Hippocampal formation (tissue), 2 donors: ENCODE measurements around the gene FAM210B.
"Not testable (repeated sequence)": the region's sequence is repeated elsewhere in the genome, so short reads cannot be mapped to it uniquely, and the experiment has no call there.

Experiments
- DNase-seq, 2 donors: peaks; one replicate each; lab custom pipeline; 2025; lab: John Stamatoyannopoulos, UW

Gene FAM210B

GRCh38 chr20:56360908-56361205, 2.1 kb downstream of the FAM210B start:
- DNase-seq = no peak

DNA sequence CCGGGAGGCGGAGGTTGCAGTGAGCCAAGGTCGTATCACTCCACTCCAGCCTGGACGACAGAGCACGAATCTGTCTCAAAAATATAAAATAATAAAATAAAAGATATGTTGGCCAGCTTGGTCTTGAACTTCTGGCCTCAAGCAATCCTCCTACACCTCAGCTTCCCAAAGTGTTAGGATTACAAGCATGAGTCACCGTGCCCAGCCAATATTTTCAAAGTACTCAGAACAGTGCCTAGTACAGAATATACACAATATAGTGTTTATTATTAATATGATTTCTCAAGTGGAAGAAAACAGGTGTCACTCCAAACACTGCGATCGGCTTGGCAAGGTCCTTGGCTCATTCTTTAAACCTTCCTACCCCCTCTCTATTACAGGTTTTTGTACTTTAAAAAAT, 3.1 kb downstream of the FAM210B start:
- DNase-seq = no peak

DNA sequence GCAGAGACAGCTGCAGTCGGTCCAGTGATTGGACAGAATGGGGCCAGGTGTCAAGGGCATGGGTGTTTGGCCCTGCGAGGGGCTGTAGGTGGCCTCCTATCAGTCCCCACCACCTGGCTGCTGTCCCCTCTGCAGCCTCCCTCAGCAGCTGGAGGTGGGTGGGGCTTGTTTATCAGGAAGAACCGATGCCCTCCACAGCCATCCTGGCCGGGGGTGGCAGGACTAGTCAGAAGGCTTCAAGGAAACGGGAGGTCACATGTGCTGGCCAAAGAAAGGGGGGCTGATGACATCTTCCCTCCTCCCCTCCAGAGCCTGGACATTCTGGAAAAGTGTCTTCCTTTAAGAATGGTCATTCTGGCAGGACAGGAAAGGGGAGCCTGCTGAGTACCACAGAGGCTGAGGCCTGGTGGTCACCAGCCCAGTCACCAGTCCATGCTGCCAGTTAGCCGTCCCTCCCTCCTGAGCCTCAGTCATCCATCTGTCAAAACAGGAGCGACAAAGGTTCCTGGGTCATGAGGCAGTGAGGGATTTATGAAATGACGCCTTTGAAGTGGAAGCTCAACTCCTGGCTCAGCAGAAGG, 4.1 kb downstream of the FAM210B start:
- DNase-seq = no peak

DNA sequence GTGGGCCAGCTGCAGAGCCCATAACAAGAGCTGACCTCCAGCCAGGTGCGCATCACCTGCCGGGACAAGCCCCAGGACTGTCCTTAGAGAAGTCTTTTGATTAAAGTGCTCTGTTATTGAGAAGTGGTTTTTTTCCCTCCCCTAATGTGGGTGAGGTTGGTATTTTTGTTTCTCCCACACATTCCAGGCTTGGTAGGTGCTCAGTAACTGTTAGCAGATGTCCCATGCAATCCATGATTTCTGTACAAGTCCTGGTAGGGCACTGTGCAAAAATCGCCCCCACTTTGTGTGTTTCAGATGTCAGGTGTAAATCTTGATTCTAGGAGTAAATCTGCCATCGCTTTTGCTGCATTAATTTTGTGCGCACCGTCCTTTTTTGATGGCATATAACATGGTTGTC, 4.7 kb downstream of the FAM210B start:
- no peak for DNase-seq

- DNase-seq = peak; percentile 16 to 51
Measured at GRCh38 chr20:56368351-56369134, 9.8 kb downstream of the FAM210B start.

DNA sequence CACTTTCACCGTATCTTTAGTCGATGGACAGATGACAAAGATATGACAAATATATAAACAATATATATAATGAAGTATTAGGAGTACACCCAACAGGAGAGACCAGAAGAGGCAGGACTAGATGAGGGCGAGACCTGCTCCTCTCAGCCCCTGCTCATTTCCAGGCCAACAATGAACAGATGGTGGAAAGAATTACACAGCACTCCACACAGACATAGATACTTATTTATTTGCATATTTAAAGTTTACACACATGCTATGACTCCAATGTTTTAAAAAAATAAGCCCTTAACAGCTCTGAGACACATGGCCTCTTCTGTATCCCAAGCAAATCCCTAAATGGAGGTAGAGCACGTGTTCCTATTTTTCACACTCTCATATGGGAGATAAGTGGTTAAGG, 10.4 kb downstream of the FAM210B start:
- DNase-seq = no peak

- no peak for DNase-seq
Measured at GRCh38 chr20:56371977-56372376, 13.2 kb downstream of the FAM210B start.

GRCh38 chr20:56372850-56373249, 14.1 kb downstream of the FAM210B start:
- DNase-seq = no peak

DNA sequence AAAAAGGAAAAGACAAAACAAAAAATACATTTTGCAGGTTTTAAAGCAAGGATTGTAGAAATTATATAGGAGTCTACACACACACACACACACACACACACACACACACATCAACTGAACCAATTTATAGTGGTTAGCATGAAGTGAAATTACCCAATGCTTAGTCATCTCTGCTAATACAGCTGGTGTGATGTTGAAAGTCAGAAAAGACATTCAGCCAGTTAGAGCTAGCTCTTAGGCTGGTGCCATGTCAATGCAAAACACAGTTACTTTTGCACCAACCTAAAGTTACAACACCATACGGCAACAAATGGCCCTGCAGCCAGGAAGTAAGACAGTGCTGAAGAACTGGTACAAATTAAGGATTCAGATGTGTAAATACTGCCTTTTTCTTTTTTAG, 15.2 kb downstream of the FAM210B start:
- DNase-seq = no peak

DNA sequence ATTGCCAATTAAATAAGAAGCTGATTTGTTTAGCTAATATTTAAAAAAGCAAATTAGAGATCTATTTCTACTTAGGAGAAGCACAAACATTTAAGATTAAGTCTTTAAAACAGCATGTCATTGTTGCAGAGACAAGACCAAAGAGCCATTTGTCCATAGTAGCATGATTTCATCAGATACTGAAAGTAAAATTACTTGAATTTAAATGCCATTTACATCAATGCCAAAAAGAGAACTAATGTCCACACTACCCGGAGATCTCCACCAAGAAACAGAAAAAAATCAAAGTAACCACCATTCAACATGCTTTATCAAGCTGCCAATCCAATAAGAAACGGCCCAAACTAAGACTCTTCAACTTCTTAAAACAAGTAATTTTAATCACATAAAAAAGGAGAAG, 17.6 kb downstream of the FAM210B start:
- no peak for DNase-seq

DNA sequence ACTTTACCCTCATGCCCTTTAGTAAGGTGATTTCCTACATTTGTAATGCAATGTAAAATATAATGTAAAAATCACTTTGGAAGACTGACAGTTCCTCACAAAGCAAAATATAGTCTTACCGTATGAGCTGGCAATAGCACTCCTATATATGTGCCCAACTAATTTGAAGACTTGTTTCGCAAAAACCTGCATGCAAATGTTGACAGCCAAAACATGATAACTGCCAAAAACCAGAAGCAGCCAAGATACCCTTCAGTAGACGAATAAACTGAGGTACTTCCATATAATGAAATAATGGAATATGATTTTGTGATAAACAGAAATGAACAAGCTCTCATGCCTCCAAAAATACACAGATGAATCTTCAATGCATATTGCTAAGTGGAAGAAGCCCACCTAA, 19.6 kb downstream of the FAM210B start:
- DNase-seq = no peak

GRCh38 chr20:56380375-56380774, 21.6 kb downstream of the FAM210B start:
- no peak for DNase-seq

DNA sequence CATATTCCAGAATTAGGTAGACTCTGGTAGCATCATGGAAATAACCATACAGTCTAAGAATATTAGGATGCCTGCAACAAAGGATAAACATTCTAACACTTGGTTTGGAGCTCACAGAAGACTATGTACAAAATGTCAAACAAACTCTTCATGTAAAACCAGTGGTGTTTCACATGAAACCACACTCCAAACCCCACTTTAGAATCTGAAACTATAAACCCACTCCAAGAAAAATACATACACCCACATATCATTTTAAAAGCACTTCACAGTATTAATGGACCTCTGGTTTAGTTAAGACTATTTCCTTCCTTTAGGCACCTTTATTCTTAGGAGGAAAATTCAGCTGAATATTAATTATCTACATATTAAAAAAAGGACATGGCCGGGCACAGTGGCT, 22.7 kb downstream of the FAM210B start:
- no peak for DNase-seq

GRCh38 chr20:56382696-56383095, 23.9 kb downstream of the FAM210B start:
- no peak for DNase-seq

GRCh38 chr20:56383334-56383733, 24.6 kb downstream of the FAM210B start:
- no peak for DNase-seq

- DNase-seq = no peak
Measured at GRCh38 chr20:56385130-56385529, 26.4 kb downstream of the FAM210B start.

- DNase-seq = no peak
Measured at GRCh38 chr20:56386219-56386618, 27.4 kb downstream of the FAM210B start.

GRCh38 chr20:56388882-56389281, 30.1 kb downstream of the FAM210B start:
- no peak for DNase-seq

DNA sequence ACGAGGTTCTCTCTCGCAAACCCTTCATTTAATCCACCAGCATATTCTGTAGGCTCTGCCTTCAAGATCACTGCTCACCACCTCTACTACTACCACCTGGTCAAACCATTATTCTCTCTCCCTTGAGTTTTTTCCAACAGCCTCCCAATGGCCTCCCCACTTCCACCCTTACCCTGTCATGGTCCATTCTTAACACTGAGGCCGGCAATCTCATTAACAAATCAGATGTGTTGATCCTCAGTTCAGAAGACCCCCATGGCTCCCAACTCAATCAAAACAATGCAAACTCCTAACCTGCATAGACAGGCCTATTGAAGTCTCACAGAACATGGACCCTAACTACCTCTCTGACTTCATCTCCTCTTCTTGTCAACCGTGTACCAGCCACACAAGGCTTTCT, 31.0 kb downstream of the FAM210B start:
- no peak for DNase-seq

GRCh38 chr20:56390396-56390795, 31.6 kb downstream of the FAM210B start:
- not testable (repeated sequence) for DNase-seq

- DNase-seq = no peak
Measured at GRCh38 chr20:56391037-56391436, 32.3 kb downstream of the FAM210B start.

GRCh38 chr20:56391596-56392131, 32.9 kb downstream of the FAM210B start:
- DNase-seq = no peak

- DNase-seq = peak; percentile 98
Measured at GRCh38 chr20:56392132-56392880, 33.5 kb downstream of the FAM210B start, which contains the start of the genes AURKA and CSTF1. Gene AURKA, minus strand, starts transcription at chr20:56392215. Its CDS starts 4,018 bp downstream, at chr20:56388197. Gene CSTF1, plus strand, starts transcription at chr20:56392645. Its CDS starts 2,908 bp downstream, at chr20:56395553.
